ENCODE results near the gene LPCAT4.

GRCh38 chr15:34367101-34368081, at the start of gene LPCAT4:
- TF ChIP-seq, protein P1, sequence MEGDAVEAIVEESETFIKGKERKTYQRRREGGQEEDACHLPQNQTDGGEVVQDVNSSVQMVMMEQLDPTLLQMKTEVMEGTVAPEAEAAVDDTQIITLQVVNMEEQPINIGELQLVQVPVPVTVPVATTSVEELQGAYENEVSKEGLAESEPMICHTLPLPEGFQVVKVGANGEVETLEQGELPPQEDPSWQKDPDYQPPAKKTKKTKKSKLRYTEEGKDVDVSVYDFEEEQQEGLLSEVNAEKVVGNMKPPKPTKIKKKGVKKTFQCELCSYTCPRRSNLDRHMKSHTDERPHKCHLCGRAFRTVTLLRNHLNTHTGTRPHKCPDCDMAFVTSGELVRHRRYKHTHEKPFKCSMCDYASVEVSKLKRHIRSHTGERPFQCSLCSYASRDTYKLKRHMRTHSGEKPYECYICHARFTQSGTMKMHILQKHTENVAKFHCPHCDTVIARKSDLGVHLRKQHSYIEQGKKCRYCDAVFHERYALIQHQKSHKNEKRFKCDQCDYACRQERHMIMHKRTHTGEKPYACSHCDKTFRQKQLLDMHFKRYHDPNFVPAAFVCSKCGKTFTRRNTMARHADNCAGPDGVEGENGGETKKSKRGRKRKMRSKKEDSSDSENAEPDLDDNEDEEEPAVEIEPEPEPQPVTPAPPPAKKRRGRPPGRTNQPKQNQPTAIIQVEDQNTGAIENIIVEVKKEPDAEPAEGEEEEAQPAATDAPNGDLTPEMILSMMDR (IDR thresholded peaks at IDR 0.05) = peak; percentile 91 to 98 (median 96)
- TF ChIP-seq POLR2A (IDR thresholded peaks at IDR 0.05) = peak in 2 of 4 donors; percentile 54 to 68
